ENCODE measurements around the gene LIMS2.

- TF ChIP-seq POLR2AphosphoS5 (IDR thresholded peaks at IDR 0.05; ENCODE audit: low read depth, low read length) (no peak), TCF7L2 (IDR thresholded peaks at IDR 0.05; ENCODE audit: low read depth, low read length) (no peak), REST (IDR thresholded peaks at IDR 0.05; ENCODE audit: insufficient read depth in 1 of 2, low read depth in 2 of 2, low read length in 1 of 2) (no peak)
- TF ChIP-seq, protein P1, sequence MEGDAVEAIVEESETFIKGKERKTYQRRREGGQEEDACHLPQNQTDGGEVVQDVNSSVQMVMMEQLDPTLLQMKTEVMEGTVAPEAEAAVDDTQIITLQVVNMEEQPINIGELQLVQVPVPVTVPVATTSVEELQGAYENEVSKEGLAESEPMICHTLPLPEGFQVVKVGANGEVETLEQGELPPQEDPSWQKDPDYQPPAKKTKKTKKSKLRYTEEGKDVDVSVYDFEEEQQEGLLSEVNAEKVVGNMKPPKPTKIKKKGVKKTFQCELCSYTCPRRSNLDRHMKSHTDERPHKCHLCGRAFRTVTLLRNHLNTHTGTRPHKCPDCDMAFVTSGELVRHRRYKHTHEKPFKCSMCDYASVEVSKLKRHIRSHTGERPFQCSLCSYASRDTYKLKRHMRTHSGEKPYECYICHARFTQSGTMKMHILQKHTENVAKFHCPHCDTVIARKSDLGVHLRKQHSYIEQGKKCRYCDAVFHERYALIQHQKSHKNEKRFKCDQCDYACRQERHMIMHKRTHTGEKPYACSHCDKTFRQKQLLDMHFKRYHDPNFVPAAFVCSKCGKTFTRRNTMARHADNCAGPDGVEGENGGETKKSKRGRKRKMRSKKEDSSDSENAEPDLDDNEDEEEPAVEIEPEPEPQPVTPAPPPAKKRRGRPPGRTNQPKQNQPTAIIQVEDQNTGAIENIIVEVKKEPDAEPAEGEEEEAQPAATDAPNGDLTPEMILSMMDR (IDR thresholded peaks at IDR 0.05), result no peak
Measured at GRCh38 chr2:127664065-127664894, 11.1 kb downstream of the LIMS2 start.

Data from Panc1 (cell line).